Measurements from ENCODE around the gene BRAF. TPM values are rescaled to one million over a fixed set of nuclear protein-coding genes. Genes with fewer than 3 reads are reported as not detected.

Gene BRAF
- total RNA-seq, 1 experiment from 2014 or later: 29.7 TPM

DNA sequence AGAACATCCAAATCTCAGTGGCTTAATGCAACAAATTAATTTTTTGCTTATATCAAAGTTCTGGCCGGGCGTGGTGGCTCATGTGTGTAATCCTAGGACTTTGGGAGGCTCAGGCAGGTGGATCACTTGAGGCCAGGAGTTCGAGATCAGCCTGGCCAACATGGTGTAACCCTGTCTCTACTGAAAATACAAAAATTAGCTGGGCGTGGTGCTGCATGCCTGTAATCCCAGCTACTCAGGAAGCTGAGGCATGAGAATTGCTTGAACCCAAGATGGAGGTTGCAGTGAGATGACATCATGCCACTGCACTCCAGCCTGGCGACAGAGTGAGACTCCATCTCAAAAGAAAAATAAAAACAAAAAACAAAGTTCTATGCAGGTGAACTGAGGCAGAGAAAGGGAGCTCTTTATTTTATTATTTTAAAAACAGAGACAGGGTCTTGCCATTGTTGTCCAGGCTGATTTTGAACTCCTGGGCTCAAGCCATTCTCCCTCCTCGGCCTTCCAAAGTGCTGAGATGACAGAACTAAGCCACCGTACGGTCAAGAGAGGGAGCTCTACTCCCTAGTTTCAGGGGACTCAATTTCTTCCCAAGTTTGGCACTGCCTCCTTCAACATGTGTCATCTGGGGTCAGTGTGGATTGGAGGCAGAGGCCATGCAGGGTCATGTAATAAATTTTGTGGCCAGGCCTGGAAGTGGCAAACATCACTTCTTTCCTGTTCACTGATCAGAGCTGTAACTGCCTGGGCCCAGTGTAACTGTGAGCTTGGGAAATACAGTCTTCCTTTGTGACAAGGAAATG is 249.6 kb downstream of the BRAF start:
- ChIA-PET POLR2A (no interaction called here), CTCF (interaction anchor here (1.0 to 1.5 kb wide), 7 partner anchors 11 to 545 kb away, joined by 3 to 4 read pairs (median 4); no protein-coding TSS in a partner anchor), RAD21 (ENCODE audit: low non-redundant PET in 1 of 2, low total read pairs in 2 of 2, uncharacterized antibody in 2 of 2, unreplicated experiment in 2 of 2) (no interaction called here)
- no peaks in the 10 kb centered on the region for H3K9me3 ChIP-seq (ENCODE audit: control insufficient read depth in 1 of 2, insufficient read depth in 1 of 2, low read depth in 1 of 2, low read length in 2 of 2)
- no peak overlapping the region for H3K4me3 ChIP-seq (replicated peaks in 1 of 2; ENCODE audit: low read depth in 1 of 2, low read length in 2 of 2)
- TF ChIP-seq JUND (IDR thresholded peaks at IDR 0.05) (no peak), EZH2phosphoT487 (IDR thresholded peaks at IDR 0.05; ENCODE audit: borderline replicate concordance) (no peak), POLR2AphosphoS5 (IDR thresholded peaks at IDR 0.05; ENCODE audit: low read depth, low read length) (no peak), CEBPB (IDR thresholded peaks at IDR 0.05; ENCODE audit: low read depth) (no peak), SIN3A (IDR thresholded peaks at IDR 0.05; ENCODE audit: low read depth) (no peak), CBX3 (IDR thresholded peaks at IDR 0.05; ENCODE audit: low read depth) (no peak), FOSL1 (IDR thresholded peaks at IDR 0.05; ENCODE audit: low read depth) (no peak), EGR1 (IDR thresholded peaks at IDR 0.05; ENCODE audit: low read depth) (no peak), EZH2 (IDR thresholded peaks at IDR 0.05) (no peak), RAD21 (IDR thresholded peaks at IDR 0.05; ENCODE audit: low read depth) (peak; percentile 85), SRF (IDR thresholded peaks at IDR 0.05; ENCODE audit: low read depth) (no peak), TCF7L2 (IDR thresholded peaks at IDR 0.05; ENCODE audit: borderline replicate concordance, extremely low read depth, insufficient read depth, insufficient read length) (no peak)
- TF ChIP-seq, protein P1, sequence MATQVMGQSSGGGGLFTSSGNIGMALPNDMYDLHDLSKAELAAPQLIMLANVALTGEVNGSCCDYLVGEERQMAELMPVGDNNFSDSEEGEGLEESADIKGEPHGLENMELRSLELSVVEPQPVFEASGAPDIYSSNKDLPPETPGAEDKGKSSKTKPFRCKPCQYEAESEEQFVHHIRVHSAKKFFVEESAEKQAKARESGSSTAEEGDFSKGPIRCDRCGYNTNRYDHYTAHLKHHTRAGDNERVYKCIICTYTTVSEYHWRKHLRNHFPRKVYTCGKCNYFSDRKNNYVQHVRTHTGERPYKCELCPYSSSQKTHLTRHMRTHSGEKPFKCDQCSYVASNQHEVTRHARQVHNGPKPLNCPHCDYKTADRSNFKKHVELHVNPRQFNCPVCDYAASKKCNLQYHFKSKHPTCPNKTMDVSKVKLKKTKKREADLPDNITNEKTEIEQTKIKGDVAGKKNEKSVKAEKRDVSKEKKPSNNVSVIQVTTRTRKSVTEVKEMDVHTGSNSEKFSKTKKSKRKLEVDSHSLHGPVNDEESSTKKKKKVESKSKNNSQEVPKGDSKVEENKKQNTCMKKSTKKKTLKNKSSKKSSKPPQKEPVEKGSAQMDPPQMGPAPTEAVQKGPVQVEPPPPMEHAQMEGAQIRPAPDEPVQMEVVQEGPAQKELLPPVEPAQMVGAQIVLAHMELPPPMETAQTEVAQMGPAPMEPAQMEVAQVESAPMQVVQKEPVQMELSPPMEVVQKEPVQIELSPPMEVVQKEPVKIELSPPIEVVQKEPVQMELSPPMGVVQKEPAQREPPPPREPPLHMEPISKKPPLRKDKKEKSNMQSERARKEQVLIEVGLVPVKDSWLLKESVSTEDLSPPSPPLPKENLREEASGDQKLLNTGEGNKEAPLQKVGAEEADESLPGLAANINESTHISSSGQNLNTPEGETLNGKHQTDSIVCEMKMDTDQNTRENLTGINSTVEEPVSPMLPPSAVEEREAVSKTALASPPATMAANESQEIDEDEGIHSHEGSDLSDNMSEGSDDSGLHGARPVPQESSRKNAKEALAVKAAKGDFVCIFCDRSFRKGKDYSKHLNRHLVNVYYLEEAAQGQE (IDR thresholded peaks at IDR 0.05; ENCODE audit: low read depth): no peak
- TF ChIP-seq, protein P2, sequence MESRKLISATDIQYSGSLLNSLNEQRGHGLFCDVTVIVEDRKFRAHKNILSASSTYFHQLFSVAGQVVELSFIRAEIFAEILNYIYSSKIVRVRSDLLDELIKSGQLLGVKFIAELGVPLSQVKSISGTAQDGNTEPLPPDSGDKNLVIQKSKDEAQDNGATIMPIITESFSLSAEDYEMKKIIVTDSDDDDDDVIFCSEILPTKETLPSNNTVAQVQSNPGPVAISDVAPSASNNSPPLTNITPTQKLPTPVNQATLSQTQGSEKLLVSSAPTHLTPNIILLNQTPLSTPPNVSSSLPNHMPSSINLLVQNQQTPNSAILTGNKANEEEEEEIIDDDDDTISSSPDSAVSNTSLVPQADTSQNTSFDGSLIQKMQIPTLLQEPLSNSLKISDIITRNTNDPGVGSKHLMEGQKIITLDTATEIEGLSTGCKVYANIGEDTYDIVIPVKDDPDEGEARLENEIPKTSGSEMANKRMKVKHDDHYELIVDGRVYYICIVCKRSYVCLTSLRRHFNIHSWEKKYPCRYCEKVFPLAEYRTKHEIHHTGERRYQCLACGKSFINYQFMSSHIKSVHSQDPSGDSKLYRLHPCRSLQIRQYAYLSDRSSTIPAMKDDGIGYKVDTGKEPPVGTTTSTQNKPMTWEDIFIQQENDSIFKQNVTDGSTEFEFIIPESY (IDR thresholded peaks at IDR 0.05; ENCODE audit: extremely low read depth, insufficient replicate concordance, low read length): no peak
- TF ChIP-seq, protein P3, sequence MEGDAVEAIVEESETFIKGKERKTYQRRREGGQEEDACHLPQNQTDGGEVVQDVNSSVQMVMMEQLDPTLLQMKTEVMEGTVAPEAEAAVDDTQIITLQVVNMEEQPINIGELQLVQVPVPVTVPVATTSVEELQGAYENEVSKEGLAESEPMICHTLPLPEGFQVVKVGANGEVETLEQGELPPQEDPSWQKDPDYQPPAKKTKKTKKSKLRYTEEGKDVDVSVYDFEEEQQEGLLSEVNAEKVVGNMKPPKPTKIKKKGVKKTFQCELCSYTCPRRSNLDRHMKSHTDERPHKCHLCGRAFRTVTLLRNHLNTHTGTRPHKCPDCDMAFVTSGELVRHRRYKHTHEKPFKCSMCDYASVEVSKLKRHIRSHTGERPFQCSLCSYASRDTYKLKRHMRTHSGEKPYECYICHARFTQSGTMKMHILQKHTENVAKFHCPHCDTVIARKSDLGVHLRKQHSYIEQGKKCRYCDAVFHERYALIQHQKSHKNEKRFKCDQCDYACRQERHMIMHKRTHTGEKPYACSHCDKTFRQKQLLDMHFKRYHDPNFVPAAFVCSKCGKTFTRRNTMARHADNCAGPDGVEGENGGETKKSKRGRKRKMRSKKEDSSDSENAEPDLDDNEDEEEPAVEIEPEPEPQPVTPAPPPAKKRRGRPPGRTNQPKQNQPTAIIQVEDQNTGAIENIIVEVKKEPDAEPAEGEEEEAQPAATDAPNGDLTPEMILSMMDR (IDR thresholded peaks at IDR 0.05 in 2 of 3, conservative IDR thresholded peaks at IDR 0.05 in 1 of 3; ENCODE audit: borderline replicate concordance in 1 of 3, insufficient read depth in 1 of 3, low read depth in 2 of 3, low read length in 2 of 3): peak; percentile 49 to 54 (median 53); a peak in 5 of 6 replicates
- intact Hi-C loops (cut with micrococcal nuclease): loop anchor here (1.0 to 5.0 kb wide), 4 partner anchors 307 to 857 kb away; no protein-coding TSS in a partner anchor
- no peaks in the 10 kb centered on the region for H3K79me2 ChIP-seq (ENCODE audit: insufficient read depth, low read length)
- H3K4me1 ChIP-seq (ENCODE audit: control insufficient read depth in 1 of 2, insufficient read depth in 2 of 2, low read length in 2 of 2): peaks cover 9 to 24% of the 10 kb centered on the region in 2 experiments
- peak; percentile 37 for ATAC-seq
- H3K9ac ChIP-seq (ENCODE audit: low read length): no peak overlapping the region
- H2AFZ ChIP-seq (ENCODE audit: low read depth, low read length, poor library complexity, severe bottlenecking): no peak overlapping the region
- H3K9me2 ChIP-seq (ENCODE audit: insufficient read depth): no peaks in the 10 kb centered on the region
- no TSS peak for BruUV-seq (replicated peaks)
- peak; percentile 27 for DNase-seq (ENCODE audit: low read depth, low spot score)
- no peak overlapping the region for H3K4me2 ChIP-seq (ENCODE audit: low read length)
- H3K27ac ChIP-seq (ENCODE audit: low read depth, low read length): no peak overlapping the region
- no peaks in the 10 kb centered on the region for H4K20me1 ChIP-seq (ENCODE audit: insufficient read depth)
- no peaks in the 10 kb centered on the region for H3K27me3 ChIP-seq (ENCODE audit: insufficient read depth, low read length)
- H3K36me3 ChIP-seq (ENCODE audit: control insufficient read depth in 1 of 2, insufficient read depth in 2 of 2, low read length in 2 of 2): no peaks in the 10 kb centered on the region

All from HCT116 (cell line).